Myocyte (in vitro differentiated cells): ENCODE data around the gene TMEM192. TPM values are rescaled to one million over a fixed set of nuclear protein-coding genes. Genes with fewer than 3 reads are reported as not detected.
"Not testable (repeated sequence)": the region's sequence is repeated elsewhere in the genome, so short reads cannot be mapped to it uniquely, and the experiment has no call there.

Source experiments
- DNase-seq: peaks from one replicate; pipeline ENCODE4 v3.0.0-alpha.2; 2012; ENCODE audit warnings: low read depth
- polyA plus RNA-seq: library from polyadenylated mRNA; unstranded; fragments of >200 nt; gene quantifications from one replicate; pipeline ENCODE4 v1.2.1, GENCODE V29; 2012; ENCODE audit warnings: missing spikeins
- total RNA-seq: library from RNA; depleted of rRNA; stranded (reverse); fragments of >200 nt; gene quantifications from 2 replicates; pipeline ENCODE4 v1.2.3, GENCODE V29; 2014

The TMEM192 gene
- total RNA-seq, result 20.8 and 21.1 TPM in 2 replicates
- polyA plus RNA-seq, result 11.9 TPM

DNA sequence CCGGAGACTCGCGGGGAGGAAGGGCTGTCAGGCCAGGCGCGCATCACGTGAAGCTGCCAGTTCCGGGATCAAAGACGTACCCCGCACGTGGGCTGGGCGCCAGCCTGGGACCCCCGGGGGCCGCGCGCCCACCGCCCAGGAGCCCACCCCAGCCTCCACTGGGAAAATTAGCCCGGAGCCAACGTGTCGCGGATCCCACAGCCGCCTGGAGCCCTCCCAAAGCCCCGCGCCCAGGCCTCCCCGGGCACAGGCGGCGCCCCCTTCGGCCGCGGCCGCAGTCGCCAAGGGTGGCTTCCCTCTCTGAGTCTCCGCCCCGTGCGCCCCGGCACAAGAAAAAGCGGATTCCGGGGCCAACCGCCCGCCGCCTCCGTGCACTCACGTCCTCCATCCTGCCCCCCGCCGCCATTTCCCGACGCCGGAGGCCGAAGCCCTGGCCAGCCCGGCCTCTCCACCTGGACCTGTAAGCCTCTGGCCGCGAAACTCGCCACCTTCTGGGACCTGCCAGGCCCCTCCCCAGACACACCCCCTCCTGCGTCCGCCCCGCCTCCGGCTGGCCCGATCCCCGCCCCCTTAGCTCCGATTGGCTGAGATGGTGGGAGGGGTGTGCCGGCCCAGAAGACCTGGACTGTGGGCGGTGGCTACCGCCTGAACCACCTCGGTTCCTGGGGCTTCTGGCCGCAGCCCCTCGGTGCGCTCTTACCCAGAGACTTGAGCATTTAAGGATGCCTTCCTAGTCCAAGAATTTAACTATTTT is at the start of gene TMEM192:
Gene TMEM192 (minus strand): TSS at position 493 of the 754 bp plus-strand sequence. CDS start 87 bp downstream, at position 406.
- peak; percentile 92 for DNase-seq

GRCh38 chr4:165158762-165159161 is 46.1 kb upstream of the TMEM192 start:
- DNase-seq, result no peak

DNA sequence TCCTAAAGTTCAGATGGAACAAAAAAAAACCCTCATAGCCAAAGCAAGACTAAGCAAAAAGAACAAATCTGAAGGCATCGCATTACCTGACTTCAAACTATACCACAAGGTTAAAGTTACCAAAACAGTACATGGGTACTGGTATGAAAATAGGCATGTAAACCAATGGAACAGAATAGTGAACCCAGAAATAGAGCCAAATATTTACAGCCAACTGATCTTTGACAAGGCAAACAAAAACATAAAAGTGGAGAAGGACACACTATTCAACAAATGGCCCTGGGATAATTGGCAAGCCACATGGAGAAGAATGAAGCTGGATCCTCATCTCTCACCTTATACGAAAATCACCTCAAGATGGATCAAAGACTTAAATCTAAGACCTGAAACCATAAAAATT is 44.2 kb upstream of the TMEM192 start:
- DNase-seq, result no peak

DNA sequence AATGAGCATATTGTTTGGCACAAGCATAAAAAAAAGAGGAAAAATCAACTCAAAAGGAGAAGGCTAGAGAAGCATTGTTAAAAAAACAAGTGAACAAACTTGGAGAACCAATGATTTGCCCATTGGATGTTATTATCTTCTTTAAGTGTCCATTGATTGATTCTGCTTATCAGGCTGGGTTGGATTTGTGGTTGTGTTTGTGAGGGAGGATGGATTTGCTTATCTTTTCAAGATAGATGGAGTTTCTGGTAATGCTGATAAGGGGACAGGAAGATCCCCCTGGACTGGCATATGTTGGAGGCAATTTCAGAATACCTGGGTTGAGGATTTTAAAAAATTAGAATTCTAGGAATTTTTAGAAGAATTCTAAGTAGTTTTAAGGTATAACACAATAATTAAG is 41.8 kb upstream of the TMEM192 start:
- no peak for DNase-seq

GRCh38 chr4:165152527-165152926 is 39.9 kb upstream of the TMEM192 start:
- no peak for DNase-seq

- DNase-seq, result no peak
These were observed 39.1 kb upstream of the TMEM192 start for GRCh38 chr4:165151734-165152133.

DNA sequence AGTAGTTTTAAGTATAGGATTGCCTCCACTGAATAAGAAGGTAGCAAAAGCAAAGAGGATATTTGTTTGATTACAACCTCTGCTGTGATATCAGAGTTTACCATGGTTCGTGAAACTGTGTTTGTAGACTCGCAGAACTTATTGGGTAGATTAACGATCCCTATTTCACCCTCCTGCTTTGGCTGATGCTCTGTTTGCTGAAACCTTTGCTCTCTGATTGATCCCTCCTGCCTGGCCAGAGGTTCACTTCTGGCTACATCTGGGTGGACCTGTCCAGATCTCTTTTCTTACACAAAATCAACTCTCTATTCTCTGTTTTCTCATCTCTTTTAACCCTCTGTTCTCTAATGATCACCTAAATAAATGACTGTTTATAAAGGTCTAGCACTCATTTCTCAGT is 37.9 kb upstream of the TMEM192 start:
- DNase-seq, result no peak

GRCh38 chr4:165138843-165139242 is 26.2 kb upstream of the TMEM192 start:
- no peak for DNase-seq

- DNase-seq, result no peak
These were observed 24.5 kb upstream of the TMEM192 start for GRCh38 chr4:165137205-165137604.

- DNase-seq, result no peak
These were observed 23.9 kb upstream of the TMEM192 start for GRCh38 chr4:165136529-165136928.

DNA sequence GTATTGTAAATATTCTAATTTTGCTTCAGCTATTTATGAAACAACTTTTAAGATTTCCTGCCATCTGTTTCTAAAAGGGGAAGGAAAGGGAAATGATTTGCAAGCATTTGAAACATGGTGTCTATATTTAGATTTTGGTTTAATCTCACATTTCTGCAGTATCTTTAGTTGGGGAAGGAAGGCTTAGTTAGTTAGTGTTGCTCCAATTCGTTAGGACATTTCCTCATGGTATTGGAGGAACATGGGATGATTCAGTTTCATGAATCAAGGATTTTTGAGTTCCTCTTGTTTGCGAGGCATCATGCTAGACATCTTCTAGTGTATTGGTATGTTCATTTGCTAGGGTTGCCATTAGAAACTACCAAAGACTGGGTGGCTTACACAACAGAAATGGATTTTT is 20.5 kb upstream of the TMEM192 start:
- DNase-seq, result no peak

GRCh38 chr4:165131247-165131832 is 18.7 kb upstream of the TMEM192 start:
- DNase-seq, result peak; percentile 78

DNA sequence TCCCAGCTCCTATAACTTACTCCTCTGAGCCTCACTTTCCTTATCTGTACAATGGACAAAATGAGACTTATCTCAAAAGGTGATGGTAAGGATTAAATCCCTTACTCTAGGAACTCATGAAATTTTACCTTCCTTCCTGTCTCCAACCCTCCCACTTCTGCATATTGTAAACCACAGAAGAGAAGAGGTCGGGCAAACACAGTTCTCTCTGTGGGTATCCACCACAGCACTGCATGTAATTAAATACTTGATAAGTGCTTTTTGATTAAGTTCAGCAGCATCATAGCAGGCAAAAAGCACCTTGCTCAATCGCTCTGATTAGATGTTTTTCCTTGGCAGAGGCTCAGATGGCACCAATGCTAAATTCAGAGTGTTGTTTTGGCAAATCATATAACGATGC is 17.3 kb upstream of the TMEM192 start:
- no peak for DNase-seq

GRCh38 chr4:165125869-165126499 is 13.3 kb upstream of the TMEM192 start:
- not testable (repeated sequence) for DNase-seq

DNA sequence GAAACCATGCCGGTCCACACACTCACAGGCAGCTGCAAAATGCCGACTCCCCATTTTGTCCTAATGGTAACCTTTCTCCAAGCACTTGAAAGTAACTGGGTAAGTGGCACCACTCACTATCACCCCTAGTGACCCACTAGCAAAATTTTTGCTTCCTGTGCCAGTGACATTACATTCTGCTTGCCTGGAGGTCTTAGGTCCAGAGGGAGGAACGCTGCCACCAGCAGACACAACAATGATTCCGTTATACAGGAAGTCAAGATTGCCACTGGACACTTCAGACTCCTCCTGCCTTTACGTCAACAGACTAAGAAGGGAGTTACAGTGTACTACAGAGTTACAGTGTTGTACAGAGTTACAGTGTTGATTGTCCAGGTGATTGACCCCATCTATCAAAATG is 11.8 kb upstream of the TMEM192 start:
- DNase-seq, result no peak

DNA sequence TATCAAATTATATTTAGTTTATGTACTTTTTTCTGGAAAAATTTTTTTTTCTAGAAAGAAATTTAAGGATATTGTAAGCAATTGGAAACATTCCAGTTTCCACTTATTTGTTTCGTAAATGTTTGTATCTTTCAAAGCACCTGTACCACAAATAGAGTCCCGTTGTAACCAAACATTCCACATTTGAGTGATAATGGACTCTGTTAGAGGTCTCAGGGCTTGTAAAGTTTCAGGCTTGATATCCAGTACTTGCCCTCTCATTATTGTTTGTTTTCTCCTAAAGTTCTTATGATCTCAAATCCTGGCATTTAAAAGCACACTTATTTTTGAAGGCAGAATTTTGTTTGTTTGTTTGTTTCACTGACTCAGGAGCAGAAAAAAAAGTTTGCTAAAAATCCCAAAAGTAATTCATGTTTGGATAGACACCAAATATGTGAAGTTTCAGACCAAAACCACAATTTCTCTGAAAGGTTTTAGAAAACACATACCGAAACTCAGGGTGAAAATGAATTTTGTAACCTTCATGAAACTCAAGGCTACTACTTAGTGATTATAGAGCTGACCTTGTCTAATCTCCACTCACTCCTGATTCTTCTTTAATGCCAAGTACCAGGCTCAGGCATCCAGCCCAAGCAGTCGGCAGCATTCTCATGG is 5.7 kb upstream of the TMEM192 start:
- DNase-seq, result no peak

GRCh38 chr4:165115301-165115700 is 2.6 kb upstream of the TMEM192 start:
- no peak for DNase-seq

DNA sequence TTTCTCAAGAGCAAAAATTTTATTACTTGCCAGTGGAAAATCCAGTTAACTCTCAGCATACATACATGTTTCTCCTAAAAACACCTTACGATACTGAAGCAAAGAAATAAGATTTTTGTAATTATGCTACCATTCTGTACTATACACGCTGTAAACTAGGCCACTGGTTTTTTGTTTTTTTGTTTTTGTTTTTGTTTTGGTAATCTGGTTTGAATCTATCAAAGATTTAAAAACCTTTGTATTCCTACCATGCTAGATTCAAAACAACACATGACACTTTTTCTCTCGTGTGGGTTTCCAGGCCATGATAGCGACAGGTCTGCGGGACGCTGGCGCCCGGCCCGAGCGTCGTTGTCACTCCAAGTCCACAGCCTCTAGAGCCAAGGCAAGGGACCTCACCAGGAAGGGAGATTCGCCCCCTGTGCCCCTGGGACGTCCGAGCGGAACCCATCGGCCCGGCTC is 723 bp downstream of the TMEM192 start:
- no peak for DNase-seq

DNA sequence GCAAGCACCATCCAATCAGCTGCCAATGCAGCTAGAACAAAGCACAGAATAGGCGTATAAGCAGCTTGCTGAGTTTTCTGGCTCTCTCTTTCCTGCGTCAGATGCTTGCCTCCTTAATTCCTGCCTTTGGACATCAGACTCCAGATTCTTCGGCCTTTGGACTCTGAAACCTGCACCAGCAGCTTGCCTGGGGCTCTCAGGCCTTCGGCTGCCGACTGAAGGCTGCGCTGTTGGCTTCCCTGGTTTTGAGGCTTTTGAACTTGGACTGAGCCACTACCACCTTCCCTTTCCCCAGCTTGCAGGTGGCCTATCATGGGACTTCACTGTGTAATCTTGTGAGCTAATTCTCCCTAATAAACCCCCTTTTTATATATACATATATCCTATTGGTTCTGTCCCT is 6.1 kb downstream of the TMEM192 start:
- DNase-seq, result no peak

DNA sequence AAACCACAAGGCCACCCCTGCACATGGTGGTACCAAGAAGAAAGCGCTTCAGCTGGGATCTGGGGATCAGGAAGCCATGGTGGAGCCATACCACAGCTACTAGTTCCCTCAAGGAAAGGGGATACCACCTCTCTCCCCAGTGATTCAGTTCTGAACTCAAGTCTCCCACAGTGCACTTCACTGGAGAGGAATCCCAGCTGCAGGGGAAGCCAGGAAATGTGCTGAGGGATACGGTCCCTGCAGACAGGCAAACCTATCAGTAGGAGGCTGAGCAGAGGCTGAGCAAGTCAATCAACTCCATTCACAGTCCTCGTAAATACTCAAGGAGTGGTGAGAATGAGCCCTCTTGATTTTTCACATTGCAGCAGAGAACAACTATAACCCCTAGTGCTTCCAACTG is 11.0 kb downstream of the TMEM192 start:
- no peak for DNase-seq

DNA sequence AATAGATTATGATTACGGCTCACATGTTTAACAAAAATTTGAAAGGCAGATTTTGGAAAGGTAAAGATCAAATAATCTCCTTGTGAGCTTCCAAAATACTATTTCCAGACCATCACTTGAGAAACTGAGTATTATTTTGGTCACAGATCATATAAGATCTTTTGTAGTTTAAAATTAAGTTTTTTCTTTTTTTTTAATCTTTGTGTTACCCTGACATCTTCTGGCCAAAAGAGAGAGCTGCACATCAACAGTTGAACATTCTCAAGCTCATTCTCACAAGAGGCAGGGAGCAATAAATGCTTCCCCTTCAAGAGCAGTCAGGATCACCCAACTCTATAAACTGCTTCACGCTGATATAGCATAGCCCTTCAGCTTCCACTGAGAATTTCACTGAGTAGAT is 15.9 kb downstream of the TMEM192 start:
- DNase-seq, result peak; percentile 31

DNA sequence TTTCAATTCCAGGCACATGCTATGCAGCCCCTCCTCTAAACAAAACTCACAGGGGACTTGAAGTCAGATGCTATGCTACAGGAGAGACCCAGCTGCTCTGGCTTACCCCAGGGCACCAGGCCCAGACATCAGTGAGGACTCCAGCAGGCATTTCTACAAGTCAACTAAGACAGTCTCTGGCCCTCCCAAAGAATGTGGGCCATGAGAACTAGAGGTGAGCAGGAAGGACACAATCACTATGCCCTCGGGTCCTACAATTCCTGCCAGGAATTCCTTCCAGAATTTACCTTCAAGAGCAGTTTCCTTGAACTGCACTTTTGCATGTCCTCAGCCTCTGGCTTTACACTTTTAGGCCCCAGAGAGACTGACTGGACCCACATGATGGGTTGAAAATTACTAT is 17.4 kb downstream of the TMEM192 start:
- DNase-seq, result peak; percentile 24
